WERI-Rb-1 (cell line): Measurements from ENCODE around the gene SYCP2.

Experiments used
- DNase-seq: peaks from one replicate; pipeline ENCODE4 v3.0.0-alpha.2; 2020
- H3K27ac ChIP-seq: fragments of 250-450 bp; sonication (Bioruptor Pico); 2 replicates; pipeline ENCODE4 v1.5.1; 2020; ENCODE audit warnings: mild to moderate bottlenecking, moderate library complexity
- H3K27me3 ChIP-seq: fragments of 250-450 bp; sonication (Bioruptor Pico); 2 replicates; pipeline ENCODE4 v1.5.1; 2021; ENCODE audit warnings: mild to moderate bottlenecking, low read depth, moderate library complexity; ENCODE audit not compliant: insufficient read depth, severe bottlenecking
- H3K36me3 ChIP-seq: fragments of 250-450 bp; sonication (Bioruptor Pico); 2 replicates; pipeline ENCODE4 v1.5.1; 2020; ENCODE audit warnings: mild to moderate bottlenecking, moderate library complexity
- H3K4me3 ChIP-seq: 2 replicates; pipeline ENCODE4 v1.5.1; 2011; ENCODE audit warnings: low read depth, mild to moderate bottlenecking, control low read depth, low read length
- H3K9me3 ChIP-seq: fragments of 250-450 bp; sonication (Bioruptor Pico); 2 replicates; pipeline ENCODE4 v1.5.1; 2021; ENCODE audit warnings: mild to moderate bottlenecking, moderate library complexity; ENCODE audit not compliant: severe bottlenecking
- CTCF ChIP-seq: IDR thresholded peaks from 2 replicates; pipeline ENCODE4 v1.5.1; 2011; ENCODE audit warnings: low read depth, mild to moderate bottlenecking, control low read depth, inconsistent platforms, low read length

The SYCP2 gene

GRCh38 chr20:59832406-59833363, 100.8 kb downstream of the SYCP2 start:
- Histone ChIP-seq H3K9me3 (no peaks in the 10 kb centered on the region), H3K36me3 (no peaks in the 10 kb centered on the region), H3K27ac (no peak overlapping the region), H3K4me3 (no peak overlapping the region), H3K27me3 (peaks cover 97% of the 10 kb centered on the region)
- no peak for DNase-seq
- no peak for TF ChIP-seq CTCF

DNA sequence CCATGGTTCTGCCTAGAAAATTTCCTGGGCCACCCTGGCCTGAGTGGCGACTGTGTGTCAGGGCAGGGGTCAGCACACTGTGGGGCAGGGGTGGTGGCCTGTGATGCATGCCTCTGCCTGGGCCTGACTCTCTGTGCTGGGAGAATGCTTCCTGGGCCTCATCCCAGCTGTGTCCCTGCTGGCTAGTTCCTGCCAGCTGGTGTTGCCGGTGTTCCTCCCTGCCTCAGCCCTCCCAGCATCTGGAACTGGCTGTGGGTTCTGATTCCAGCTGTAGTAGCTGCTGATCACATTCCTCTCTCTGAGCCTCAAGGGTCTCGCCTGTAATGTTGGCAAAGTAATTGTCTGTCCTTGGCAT, 101.5 kb downstream of the SYCP2 start:
- H3K36me3 ChIP-seq = no peaks in the 10 kb centered on the region
- TF ChIP-seq CTCF = no peak
- H3K27me3 ChIP-seq = peaks cover 97% of the 10 kb centered on the region
- DNase-seq = no peak
- no peak overlapping the region for H3K4me3 ChIP-seq
- H3K27ac ChIP-seq = no peak overlapping the region
- H3K9me3 ChIP-seq = no peaks in the 10 kb centered on the region

GRCh38 chr20:59831024-59831915, 102.2 kb downstream of the SYCP2 start:
- DNase-seq = no peak
- no peak overlapping the region for H3K4me3 ChIP-seq
- H3K27ac ChIP-seq = no peak overlapping the region
- H3K27me3 ChIP-seq = peaks cover 97% of the 10 kb centered on the region
- H3K9me3 ChIP-seq = no peaks in the 10 kb centered on the region
- no peak for TF ChIP-seq CTCF
- H3K36me3 ChIP-seq = no peaks in the 10 kb centered on the region

GRCh38 chr20:59830665-59831023, 102.8 kb downstream of the SYCP2 start:
- H3K9me3 ChIP-seq = no peaks in the 10 kb centered on the region
- no peak overlapping the region for H3K27ac ChIP-seq
- DNase-seq = no peak
- TF ChIP-seq CTCF = no peak
- H3K27me3 ChIP-seq = peaks cover 92% of the 10 kb centered on the region
- no peak overlapping the region for H3K4me3 ChIP-seq
- H3K36me3 ChIP-seq = no peaks in the 10 kb centered on the region

GRCh38 chr20:59829786-59830664, 103.4 kb downstream of the SYCP2 start:
- no peaks in the 10 kb centered on the region for H3K36me3 ChIP-seq
- no peak overlapping the region for H3K4me3 ChIP-seq
- no peak overlapping the region for H3K27ac ChIP-seq
- H3K27me3 ChIP-seq = peaks cover 92% of the 10 kb centered on the region
- H3K9me3 ChIP-seq = no peaks in the 10 kb centered on the region
- no peak for DNase-seq
- no peak for TF ChIP-seq CTCF
